HG03135 (cell line): Measurements from ENCODE around the gene SRL.
"Not testable (repeated sequence)": the region's sequence is repeated elsewhere in the genome, so short reads cannot be mapped to it uniquely, and the experiment has no call there.

ENCODE experiments used
- ATAC-seq: cut with Tn5 transposase; IDR thresholded peaks from one replicate; pipeline ENCODE4 v1.9.1; 2021; ENCODE audit warnings: mild to moderate bottlenecking, moderate library complexity; ENCODE audit not compliant: unreplicated experiment

Gene SRL

GRCh38 chr16:4261557-4262172 is 19.8 kb upstream of the SRL start:
- no peak for ATAC-seq

- no peak for ATAC-seq
Measured at GRCh38 chr16:4260360-4260759, 18.5 kb upstream of the SRL start.

DNA sequence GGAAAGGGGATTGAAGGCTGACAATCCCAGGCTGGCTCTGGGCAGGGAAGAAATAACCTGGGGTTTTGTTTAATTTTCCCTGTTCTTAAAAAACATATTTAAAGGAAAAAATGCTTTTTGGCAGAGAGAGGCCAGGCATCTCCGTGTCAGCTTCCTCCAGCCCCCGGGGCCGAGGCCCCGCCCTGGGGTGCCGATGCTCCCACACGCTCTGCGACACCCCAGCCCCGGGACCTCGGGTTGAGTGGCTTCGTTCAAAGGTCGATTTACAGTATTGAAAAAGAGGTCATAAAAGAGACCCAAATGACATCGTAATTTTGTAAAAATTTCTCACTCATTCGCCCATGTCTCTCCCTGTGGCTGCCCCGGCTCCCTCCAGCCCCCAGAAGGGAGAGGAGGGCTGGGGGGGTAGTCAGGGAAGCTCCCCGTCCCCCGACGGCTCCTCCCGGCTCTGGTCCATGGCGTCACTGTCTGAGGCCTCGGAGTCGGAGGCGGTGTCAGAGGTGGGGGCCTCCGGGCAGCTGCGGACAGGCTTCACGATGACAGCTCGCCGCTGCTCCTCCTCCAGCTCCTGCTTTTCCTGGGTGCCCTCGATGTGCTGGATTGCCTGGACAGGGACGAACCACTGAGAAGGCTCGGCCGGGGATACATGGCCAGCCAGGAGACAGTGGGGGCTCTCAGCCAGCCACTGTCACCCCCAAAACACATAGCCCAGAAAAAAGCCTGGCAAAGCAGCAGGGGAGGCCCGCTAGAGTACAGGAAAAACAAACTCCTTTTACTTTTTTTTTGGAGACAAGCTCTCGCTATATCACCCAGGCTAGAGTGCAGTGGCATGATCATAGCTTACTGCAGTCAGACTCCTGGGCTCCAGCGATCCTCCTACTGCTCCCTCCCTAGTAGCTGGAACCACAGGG is 16.0 kb upstream of the SRL start:
- ATAC-seq = no peak

- ATAC-seq = peak; percentile 95
Measured at GRCh38 chr16:4253394-4254150, 11.7 kb upstream of the SRL start.

- not testable (repeated sequence) for ATAC-seq
Measured at GRCh38 chr16:4253012-4253393, 11.1 kb upstream of the SRL start.

DNA sequence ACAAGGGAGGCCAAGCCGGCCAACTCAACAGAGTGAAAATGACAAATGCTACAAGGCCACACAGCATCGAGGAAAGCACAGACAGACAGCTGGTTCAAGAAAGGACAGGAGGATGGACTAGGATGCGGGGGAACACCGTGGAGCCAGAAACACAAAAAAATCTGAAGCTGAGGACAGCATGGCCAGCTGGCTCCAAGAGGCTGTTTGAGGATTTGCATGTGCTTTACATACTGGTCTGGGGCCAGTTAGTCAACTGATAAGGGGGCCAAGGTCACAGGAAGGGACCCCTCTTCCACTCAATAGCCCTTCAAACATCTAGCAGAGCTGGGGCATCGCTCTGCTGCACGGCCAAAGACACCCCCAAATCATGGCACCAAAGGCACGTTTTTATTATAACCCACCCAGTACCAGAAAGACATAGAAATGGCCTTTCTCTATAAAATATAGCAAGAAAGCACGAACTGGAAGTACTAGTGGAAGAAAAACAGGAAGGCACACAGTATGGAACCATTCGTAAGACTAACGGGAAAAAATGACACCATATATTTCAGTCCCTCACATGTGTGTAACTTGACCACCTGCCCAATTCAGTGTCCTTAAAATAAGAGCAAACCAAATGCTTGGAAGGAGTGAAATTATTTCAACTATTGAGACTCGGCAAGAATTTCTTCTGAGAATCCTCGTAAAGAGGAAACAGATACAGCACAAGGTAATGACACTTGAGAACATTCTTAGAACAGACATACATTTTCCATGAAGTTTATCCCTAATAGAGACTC is 7.8 kb upstream of the SRL start:
- ATAC-seq = no peak

DNA sequence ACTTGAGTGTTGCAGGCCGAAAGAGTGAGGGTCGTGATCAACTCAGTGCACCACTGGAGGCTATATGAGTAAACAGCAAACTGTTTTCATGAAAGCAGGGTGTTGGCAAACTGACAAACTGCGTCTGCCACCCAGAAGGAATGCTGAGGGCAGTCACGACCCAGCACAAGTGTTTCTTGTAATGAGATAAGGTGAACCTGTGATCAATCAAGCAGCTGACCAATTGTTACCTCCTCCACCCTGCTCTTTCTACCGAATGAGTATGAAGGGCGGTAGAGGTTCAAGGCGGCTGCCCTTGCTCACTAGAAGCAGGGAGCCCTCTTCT is 5.5 kb upstream of the SRL start:
- ATAC-seq = no peak

- no peak for ATAC-seq
Measured at GRCh38 chr16:4246777-4247459, 5.0 kb upstream of the SRL start.

DNA sequence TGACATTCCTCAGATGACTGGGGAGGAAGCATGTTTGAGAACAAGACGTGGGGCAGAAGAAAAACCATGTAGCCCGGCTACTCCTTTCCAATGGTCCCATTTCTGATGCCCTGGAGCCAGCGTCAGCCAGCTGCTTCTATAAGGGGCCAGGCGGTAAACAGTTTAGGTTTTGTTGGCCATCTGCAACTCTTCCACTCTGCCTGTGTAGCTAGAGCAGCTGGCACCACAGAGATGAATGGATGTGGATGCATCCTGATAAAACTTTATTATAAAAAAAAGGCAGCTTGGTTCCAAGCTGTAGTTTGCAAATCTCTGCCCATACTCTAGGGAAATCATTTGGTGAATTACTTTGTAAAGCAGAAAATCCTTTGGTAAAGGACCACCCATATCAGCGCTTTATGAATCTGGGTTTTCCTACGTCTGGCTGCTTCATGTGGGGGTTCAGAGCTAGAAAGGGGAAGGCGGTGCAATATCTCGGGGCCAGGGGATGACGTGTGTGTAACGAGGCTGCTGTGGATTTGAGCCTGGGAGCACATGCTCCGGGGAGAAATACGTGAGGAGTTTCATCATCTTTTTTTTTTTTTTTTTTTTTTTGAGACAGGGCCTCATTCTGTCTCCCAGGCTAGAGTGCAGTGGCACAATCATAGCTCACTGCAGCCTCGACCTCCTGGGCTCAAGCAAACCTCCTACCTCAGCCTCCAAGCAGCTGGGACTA is 3.4 kb upstream of the SRL start:
- no peak for ATAC-seq

GRCh38 chr16:4244254-4245076 is 2.6 kb upstream of the SRL start:
- no peak for ATAC-seq

- no peak for ATAC-seq
Measured at GRCh38 chr16:4241258-4241927, 487 bp downstream of the SRL start.

DNA sequence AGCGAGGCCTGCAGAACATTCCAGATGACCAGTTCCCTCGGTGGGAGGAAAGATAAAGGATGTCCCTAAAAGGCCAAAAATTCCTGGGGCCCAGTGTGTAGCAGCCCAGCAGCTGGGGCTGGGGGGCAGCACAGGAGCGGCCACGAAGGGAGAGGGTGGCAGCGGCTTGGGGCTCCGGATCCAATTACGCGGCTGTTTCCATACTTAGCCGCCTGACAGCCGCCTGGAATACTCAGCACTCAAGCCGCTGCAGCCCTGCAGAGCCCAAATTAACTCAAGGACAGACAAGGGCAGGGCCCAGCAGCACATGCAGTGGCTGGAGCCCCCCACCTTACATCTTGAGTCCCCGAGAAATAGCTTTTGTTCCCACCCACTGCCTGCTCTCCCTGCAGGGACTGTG is 1.3 kb downstream of the SRL start:
- no peak for ATAC-seq

GRCh38 chr16:4239682-4240175 is 2.2 kb downstream of the SRL start:
- no peak for ATAC-seq

DNA sequence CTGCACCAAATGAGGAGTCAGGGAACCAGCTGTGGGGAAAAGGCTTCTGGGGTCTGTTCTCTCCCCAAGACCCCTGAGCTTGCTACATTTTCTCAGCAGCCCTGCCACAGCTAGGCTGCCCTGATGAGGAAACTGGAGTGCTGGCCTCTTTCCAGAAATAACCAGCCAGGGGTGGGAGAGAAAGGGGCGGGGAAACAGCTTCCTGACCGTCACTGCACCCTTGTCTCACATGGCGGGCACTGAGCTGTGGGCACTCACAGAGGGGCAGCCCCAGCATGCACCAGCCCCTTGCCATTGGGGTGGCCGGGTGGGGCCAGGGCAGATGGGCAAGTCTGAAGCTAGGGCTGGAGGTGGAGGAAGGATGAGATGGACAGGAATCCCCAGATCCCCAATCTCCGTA is 2.9 kb downstream of the SRL start:
- ATAC-seq = no peak

- no peak for ATAC-seq
Measured at GRCh38 chr16:4233431-4233830, 8.4 kb downstream of the SRL start.

GRCh38 chr16:4232541-4233386 is 9.1 kb downstream of the SRL start:
- ATAC-seq = no peak

GRCh38 chr16:4231886-4232285 is 10.0 kb downstream of the SRL start:
- ATAC-seq = no peak
